HL-60 (cell line): ENCODE data around the gene WDR70.

Source experiments
- DNase-seq, 2 experiments: peaks; one replicate each; pipeline ENCODE4 v3.0.0-alpha.2; 2010 to 2020; ENCODE audit warnings: low read depth in 1 of 2, low spot score in 1 of 2
- H3K27ac ChIP-seq: fragments of 250-450 bp; sonication (Bioruptor Pico); replicated peaks from 2 replicates; pipeline ENCODE4 v1.5.1; 2020; ENCODE audit warnings: mild to moderate bottlenecking, moderate library complexity
- H3K27me3 ChIP-seq: fragments of 250-450 bp; sonication (Bioruptor Pico); 2 replicates; pipeline ENCODE4 v1.5.1; 2021; ENCODE audit warnings: mild to moderate bottlenecking, moderate library complexity; ENCODE audit not compliant: insufficient read depth, poor library complexity, severe bottlenecking
- H3K4me3 ChIP-seq: replicated peaks from 2 replicates; pipeline ENCODE4 v1.5.1; 2011; ENCODE audit warnings: mild to moderate bottlenecking, control low read depth, low read length; ENCODE audit not compliant: insufficient read depth
- CTCF ChIP-seq: IDR thresholded peaks from one replicate; pipeline ENCODE4 v1.5.1; 2011; ENCODE audit warnings: low read length, control low read depth, inconsistent platforms; ENCODE audit not compliant: insufficient read depth
- GABPA ChIP-seq: IDR thresholded peaks from 2 replicates; pipeline ENCODE4 v1.6.1; 2012; ENCODE audit warnings: low read depth
- POLR2AphosphoS5 ChIP-seq: IDR thresholded peaks from 2 replicates; pipeline ENCODE4 v1.6.1; 2012; ENCODE audit warnings: low read depth
- REST ChIP-seq: IDR thresholded peaks from 2 replicates; pipeline ENCODE4 v1.6.1; 2012; ENCODE audit warnings: low read depth; ENCODE audit not compliant: insufficient replicate concordance
- SPI1 ChIP-seq: IDR thresholded peaks from 2 replicates; pipeline ENCODE4 v1.6.1; 2012; ENCODE audit warnings: low read depth, mild to moderate bottlenecking, borderline replicate concordance

Gene WDR70

GRCh38 chr5:37723162-37723961 is 344.2 kb downstream of the WDR70 start:
- DNase-seq = peak in 1 of 2 experiments; percentile 5
- Histone ChIP-seq H3K27ac (no peak overlapping the region), H3K4me3 (no peak overlapping the region), H3K27me3 (no peaks in the 10 kb centered on the region)
- no peak for TF ChIP-seq GABPA
- TF ChIP-seq REST = no peak
- no peak for TF ChIP-seq CTCF
- TF ChIP-seq SPI1 = no peak
- no peak for TF ChIP-seq POLR2AphosphoS5

- Histone ChIP-seq H3K4me3 (no peak overlapping the region), H3K27ac (no peak overlapping the region), H3K27me3 (no peaks in the 10 kb centered on the region)
- no peak for DNase-seq
- no peak for TF ChIP-seq POLR2AphosphoS5
- TF ChIP-seq CTCF = no peak
- no peak for TF ChIP-seq SPI1
- TF ChIP-seq REST = no peak
- TF ChIP-seq GABPA = no peak
These were observed 345.4 kb downstream of the WDR70 start for GRCh38 chr5:37724395-37725125.

GRCh38 chr5:37725185-37725584 is 346.1 kb downstream of the WDR70 start:
- TF ChIP-seq REST = no peak
- no peak for DNase-seq
- H3K27ac ChIP-seq = no peak overlapping the region
- no peaks in the 10 kb centered on the region for H3K27me3 ChIP-seq
- H3K4me3 ChIP-seq = no peak overlapping the region
